Glutamatergic neuron (in vitro differentiated cells): ENCODE data around the gene CDK4. TPM values are rescaled to one million over a fixed set of nuclear protein-coding genes. Genes with fewer than 3 reads are reported as not detected.

Source experiments
- DNase-seq: peaks from one replicate; pipeline ENCODE4 v3.0.0; 2022
- H3K27ac Mint-ChIP-seq: one replicate; pipeline ENCODE4 v1.8.0; 2020; ENCODE audit warnings: mild to moderate bottlenecking, mixed read lengths, inconsistent platforms; ENCODE audit not compliant: unreplicated experiment
- H3K27me3 Mint-ChIP-seq: one replicate; pipeline ENCODE4 v1.8.0; 2020; ENCODE audit warnings: mild to moderate bottlenecking, moderate library complexity, mixed read lengths, inconsistent platforms; ENCODE audit not compliant: unreplicated experiment
- H3K36me3 Mint-ChIP-seq: one replicate; pipeline ENCODE4 v1.8.0; 2020; ENCODE audit warnings: mild to moderate bottlenecking, mixed read lengths, inconsistent platforms; ENCODE audit not compliant: unreplicated experiment
- H3K4me1 Mint-ChIP-seq: one replicate; pipeline ENCODE4 v1.8.0; 2020; ENCODE audit warnings: mild to moderate bottlenecking, low read depth, mixed read lengths, inconsistent platforms; ENCODE audit not compliant: unreplicated experiment
- H3K4me3 Mint-ChIP-seq: one replicate; pipeline ENCODE4 v1.8.0; 2020; ENCODE audit warnings: mild to moderate bottlenecking, mixed read lengths, inconsistent platforms; ENCODE audit not compliant: unreplicated experiment
- H3K9me3 Mint-ChIP-seq: one replicate; pipeline ENCODE4 v1.8.0; 2020; ENCODE audit warnings: mild to moderate bottlenecking, moderate library complexity, mixed read lengths, inconsistent platforms; ENCODE audit not compliant: unreplicated experiment
- CTCF ChIP-seq: fragments of 200-600 bp; sonication (generic); IDR thresholded peaks from one replicate; pipeline ENCODE4 v1.5.0; 2021; ENCODE audit not compliant: partially characterized antibody, unreplicated experiment
- total RNA-seq: library from RNA; stranded (reverse); fragmentation: NEBNext Ultra II Directional; extraction: Animal tissue kit (Norgen Biotek cat#: 25700); gene quantifications from one replicate; pipeline ENCODE4 v1.2.1, GENCODE V29; 2021; ENCODE audit not compliant: unreplicated experiment

CDK4 gene
- total RNA-seq, 1 donor from 2014 or later = 123 TPM

- Mint-ChIP-seq H3K4me1 (no peaks in the 10 kb centered on the region), H3K27me3 (peaks cover 4% of the 10 kb centered on the region), H3K27ac (no peak overlapping the region), H3K9me3 (peaks cover 6% of the 10 kb centered on the region), H3K36me3 (no peaks in the 10 kb centered on the region), H3K4me3 (no peak overlapping the region)
- no peak for TF ChIP-seq CTCF
- DNase-seq = no peak
These were observed 29.7 kb upstream of the CDK4 start for GRCh38 chr12:57781801-57782200.

- Mint-ChIP-seq H3K27me3 (peaks cover 4% of the 10 kb centered on the region), H3K27ac (no peak overlapping the region), H3K9me3 (peaks cover 7% of the 10 kb centered on the region), H3K4me3 (no peak overlapping the region), H3K36me3 (no peaks in the 10 kb centered on the region), H3K4me1 (no peaks in the 10 kb centered on the region)
- DNase-seq = no peak
- TF ChIP-seq CTCF = no peak
These were observed 29.1 kb upstream of the CDK4 start for GRCh38 chr12:57781244-57781643.

DNA sequence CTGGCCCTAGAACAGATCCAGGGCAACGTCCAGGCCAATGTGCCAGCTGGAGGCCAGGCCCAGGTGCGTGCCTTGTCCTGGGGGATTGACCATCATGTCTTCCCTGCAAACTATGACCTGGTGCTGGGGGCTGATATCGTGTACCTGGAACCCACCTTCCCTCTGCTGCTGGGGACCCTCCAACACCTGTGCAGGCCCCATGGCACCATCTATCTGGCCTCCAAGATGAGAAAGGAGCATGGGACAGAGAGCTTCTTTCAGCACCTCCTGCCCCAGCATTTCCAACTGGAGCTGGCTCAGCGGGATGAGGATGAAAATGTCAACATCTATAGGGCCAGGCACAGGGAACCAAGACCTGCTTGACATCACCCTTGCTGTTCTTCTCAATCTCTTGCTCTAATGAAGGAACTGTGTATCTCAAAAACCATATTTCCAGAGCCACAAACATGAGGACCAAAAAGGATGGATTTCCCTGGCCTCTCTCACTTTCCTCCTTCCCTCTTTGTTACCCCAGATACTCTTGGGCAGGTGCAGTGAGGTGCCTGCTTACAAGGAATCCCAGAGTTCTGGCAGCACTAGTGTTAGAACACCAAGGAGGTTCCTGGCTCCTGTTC, 28.3 kb upstream of the CDK4 start:
- DNase-seq = no peak
- no peak for TF ChIP-seq CTCF
- no peak overlapping the region for H3K27ac Mint-ChIP-seq
- H3K4me3 Mint-ChIP-seq = no peak overlapping the region
- no peaks in the 10 kb centered on the region for H3K4me1 Mint-ChIP-seq
- peaks cover 7% of the 10 kb centered on the region for H3K9me3 Mint-ChIP-seq
- peaks cover 5% of the 10 kb centered on the region for H3K36me3 Mint-ChIP-seq
- H3K27me3 Mint-ChIP-seq = peaks cover 4% of the 10 kb centered on the region

GRCh38 chr12:57779736-57780135, 27.6 kb upstream of the CDK4 start:
- no peak overlapping the region for H3K27ac Mint-ChIP-seq
- no peaks in the 10 kb centered on the region for H3K4me1 Mint-ChIP-seq
- no peak for TF ChIP-seq CTCF
- peaks cover 7% of the 10 kb centered on the region for H3K9me3 Mint-ChIP-seq
- DNase-seq = no peak
- H3K36me3 Mint-ChIP-seq = peaks cover 5% of the 10 kb centered on the region
- peaks cover 4% of the 10 kb centered on the region for H3K27me3 Mint-ChIP-seq
- no peak overlapping the region for H3K4me3 Mint-ChIP-seq

DNA sequence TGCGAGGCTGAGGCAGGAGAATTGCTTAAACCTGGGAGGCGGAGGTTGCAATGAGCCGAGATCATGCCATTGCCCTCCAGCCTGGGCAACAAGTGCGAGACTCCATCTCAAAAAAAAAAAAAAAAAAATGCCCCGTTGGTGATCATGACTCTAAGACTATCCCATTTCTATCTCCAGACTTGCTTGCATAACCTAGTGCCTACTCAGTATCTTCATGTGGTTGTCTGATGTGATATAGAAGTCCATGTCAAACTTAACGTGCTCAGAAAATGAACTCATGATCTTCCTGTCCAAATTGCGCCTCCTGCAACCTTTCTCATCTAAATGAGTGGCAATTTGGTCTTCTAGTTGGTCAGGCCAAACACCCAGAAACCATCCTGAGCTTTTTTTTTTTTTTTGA, 25.8 kb upstream of the CDK4 start:
- Mint-ChIP-seq H3K9me3 (peaks cover 5% of the 10 kb centered on the region), H3K4me3 (no peak overlapping the region), H3K27me3 (peaks cover 4% of the 10 kb centered on the region), H3K27ac (no peak overlapping the region), H3K36me3 (peaks cover 5% of the 10 kb centered on the region), H3K4me1 (no peaks in the 10 kb centered on the region)
- TF ChIP-seq CTCF = no peak
- no peak for DNase-seq
